GM12864 (cell line): Measurements from ENCODE around the gene TSPAN3.

Experiments
- DNase-seq: peaks from one replicate; pipeline ENCODE4 v3.0.0-alpha.2; 2011; ENCODE audit warnings: low read depth
- H3K4me3 ChIP-seq: 2 replicates; pipeline ENCODE4 v1.5.1; 2011; ENCODE audit warnings: mild to moderate bottlenecking, low read depth, low read length, control low read depth
- CTCF ChIP-seq: IDR thresholded peaks from 2 replicates; pipeline ENCODE4 v1.5.1; 2011; ENCODE audit warnings: low read depth, mild to moderate bottlenecking, moderate library complexity, low read length, control low read depth, inconsistent platforms; ENCODE audit errors: missing control alignments

The TSPAN3 gene

DNA sequence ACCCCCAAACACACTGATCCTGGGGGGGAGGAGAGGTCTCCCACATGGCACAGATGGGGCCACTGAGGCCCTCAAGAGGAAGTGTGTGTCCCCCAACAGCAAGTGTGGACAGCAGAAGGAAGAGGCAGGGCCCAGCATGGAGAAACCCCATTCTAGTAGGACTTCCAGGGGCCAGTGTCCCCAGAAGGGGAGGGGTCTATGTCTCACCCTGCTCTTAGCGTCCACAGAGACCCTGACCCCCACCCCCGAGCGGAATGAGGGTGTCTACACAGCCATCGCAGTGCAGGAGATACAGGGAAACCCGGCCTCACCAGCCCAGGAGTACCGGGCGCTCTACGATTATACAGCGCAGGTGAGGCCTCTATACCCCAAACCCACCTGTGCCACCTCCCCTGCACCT, 35.3 kb downstream of the TSPAN3 start:
- no peak for TF ChIP-seq CTCF
- H3K4me3 ChIP-seq = no peak overlapping the region
- no peak for DNase-seq

DNA sequence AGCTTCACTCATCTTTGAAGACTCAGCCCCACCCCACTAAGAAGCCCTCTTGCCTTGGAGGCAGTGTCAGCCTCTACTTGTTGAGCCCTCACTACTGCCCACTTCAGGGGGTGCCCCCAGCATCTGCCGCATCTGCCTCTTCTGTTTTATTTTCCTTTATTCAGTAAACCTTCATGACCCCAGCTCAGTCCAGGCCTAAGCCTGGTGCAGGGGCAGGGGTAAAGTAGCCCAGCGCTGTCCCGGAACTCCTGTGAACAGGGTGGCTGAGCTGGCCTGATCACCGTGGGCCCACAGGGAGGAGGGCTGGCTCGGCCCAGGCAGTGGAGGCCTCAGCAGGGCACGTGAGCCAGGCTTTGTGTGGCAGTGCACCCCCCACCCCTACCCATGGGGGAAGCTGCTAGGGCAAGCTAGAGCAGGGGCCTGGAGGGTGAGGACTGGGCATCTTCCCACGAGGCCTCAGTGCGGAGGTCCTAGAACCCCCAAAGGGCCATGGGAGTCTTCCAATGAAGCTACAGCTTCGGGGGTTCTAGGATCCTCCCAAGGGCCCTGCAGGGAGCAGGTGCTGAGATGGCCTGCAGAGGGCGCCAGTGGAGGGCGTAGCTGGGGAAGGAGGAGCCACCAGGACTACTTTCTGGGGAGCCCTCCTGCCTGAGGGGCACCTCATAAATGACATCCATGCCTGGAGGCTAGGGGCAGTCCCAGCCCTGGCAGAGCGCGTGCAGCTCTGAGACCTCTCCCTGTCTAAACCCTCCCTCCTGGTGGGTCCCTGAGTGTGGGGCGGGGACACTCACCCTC, 36.0 kb downstream of the TSPAN3 start:
- H3K4me3 ChIP-seq = no peak overlapping the region
- TF ChIP-seq CTCF = peak; percentile 87
- no peak for DNase-seq

GRCh38 chr15:77033729-77034671, 36.9 kb downstream of the TSPAN3 start:
- no peak for DNase-seq
- TF ChIP-seq CTCF = no peak

GRCh38 chr15:77033417-77033728, 37.5 kb downstream of the TSPAN3 start:
- no peak overlapping the region for H3K4me3 ChIP-seq
- no peak for DNase-seq
- TF ChIP-seq CTCF = no peak

More at GRCh38 chr15:77033729-77034671, 36.9 kb downstream of the TSPAN3 start:
- no peak overlapping the region for H3K4me3 ChIP-seq

DNA sequence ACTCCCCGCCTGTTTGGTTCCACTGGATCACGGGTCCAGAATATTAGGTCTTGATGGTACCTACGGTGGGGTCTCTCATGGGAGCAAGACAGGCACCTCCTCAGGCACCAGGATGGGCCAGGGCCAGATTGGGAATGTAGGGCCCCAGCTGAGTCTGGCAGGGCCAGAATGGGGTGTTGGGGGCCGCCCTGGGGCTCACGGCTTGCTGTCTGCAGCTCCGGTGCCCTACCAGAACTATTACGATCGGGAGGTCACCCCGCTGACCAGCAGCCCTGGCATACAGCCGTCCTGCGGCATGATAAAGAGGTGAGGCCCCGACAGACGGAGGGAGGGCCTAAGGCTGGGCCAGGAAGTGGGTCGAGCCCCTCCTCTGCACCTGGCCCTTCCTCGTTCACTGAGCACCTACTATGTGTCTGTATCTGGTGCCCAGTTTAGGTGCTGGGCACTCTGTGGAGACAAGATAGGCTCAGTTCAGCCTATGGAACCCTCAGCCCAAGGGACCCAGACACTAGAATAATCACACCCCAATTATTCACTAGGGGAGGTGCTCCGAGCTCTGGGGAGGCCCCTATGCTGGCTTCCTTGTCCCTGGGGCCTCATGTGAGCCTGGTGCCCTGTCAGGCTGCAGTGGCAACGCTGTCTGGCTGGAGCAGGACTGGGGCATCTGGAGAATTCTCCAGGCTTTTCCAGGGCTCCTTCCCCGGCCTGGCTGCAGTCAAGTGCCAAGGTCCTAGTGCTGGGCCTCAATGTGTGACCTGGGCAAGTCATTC, 38.1 kb downstream of the TSPAN3 start:
- H3K4me3 ChIP-seq = no peak overlapping the region
- TF ChIP-seq CTCF = no peak
- DNase-seq = no peak

DNA sequence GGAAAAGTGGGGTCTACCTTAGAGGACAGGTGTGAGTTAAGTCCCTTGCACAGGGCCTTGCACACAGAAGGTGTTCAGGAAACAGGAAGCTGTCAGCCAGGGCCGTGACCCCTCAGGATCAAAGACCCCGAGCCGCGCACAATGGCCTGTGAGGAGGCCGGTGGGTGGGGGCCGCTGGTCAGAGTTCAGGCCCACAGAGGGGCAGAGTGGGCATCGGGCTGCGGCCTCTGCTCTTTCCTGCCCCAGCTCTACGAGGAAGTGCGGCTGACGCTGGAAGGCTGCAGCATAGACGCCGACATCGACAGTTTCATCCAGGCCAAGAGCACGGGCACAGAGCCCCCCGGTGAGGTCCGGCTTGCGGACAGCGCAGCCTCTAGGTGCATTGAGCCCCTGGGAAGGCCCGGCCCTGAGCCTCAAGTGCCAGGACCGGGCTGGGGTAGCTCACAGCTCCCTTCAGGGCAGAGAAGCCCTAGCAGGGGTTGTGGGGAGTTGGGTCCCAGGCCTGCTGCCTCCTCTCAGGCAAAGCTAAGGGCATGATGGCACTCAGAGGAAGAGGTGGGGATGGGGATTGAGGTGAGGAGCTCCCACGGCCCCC, 38.8 kb downstream of the TSPAN3 start:
- no peak for TF ChIP-seq CTCF
- H3K4me3 ChIP-seq = no peak overlapping the region
- no peak for DNase-seq
